Osteocyte (in vitro differentiated cells): ENCODE results near the gene CCDC187. TPM values are rescaled to one million over a fixed set of nuclear protein-coding genes. Genes with fewer than 3 reads are reported as not detected.

Source experiments
- DNase-seq: peaks from one replicate; pipeline ENCODE4 v3.0.0; 2021; ENCODE audit warnings: mixed read lengths; ENCODE audit not compliant: unreplicated experiment; ENCODE audit errors: extremely low spot score
- H3K27ac Mint-ChIP-seq: one replicate; pipeline ENCODE4 v1.8.0; 2021; ENCODE audit warnings: mild to moderate bottlenecking, mixed read lengths; ENCODE audit not compliant: unreplicated experiment
- H3K27me3 Mint-ChIP-seq: one replicate; pipeline ENCODE4 v1.8.0; 2021; ENCODE audit warnings: mixed read lengths; ENCODE audit not compliant: unreplicated experiment
- H3K36me3 Mint-ChIP-seq: one replicate; pipeline ENCODE4 v1.8.0; 2021; ENCODE audit warnings: mixed read lengths; ENCODE audit not compliant: unreplicated experiment
- H3K4me1 Mint-ChIP-seq: one replicate; pipeline ENCODE4 v1.8.0; 2021; ENCODE audit warnings: mixed read lengths; ENCODE audit not compliant: unreplicated experiment
- H3K4me3 Mint-ChIP-seq: one replicate; pipeline ENCODE4 v1.8.0; 2021; ENCODE audit warnings: mild to moderate bottlenecking, moderate library complexity, mixed read lengths; ENCODE audit not compliant: unreplicated experiment
- H3K9me3 Mint-ChIP-seq: one replicate; pipeline ENCODE4 v1.8.0; 2021; ENCODE audit warnings: mixed read lengths; ENCODE audit not compliant: unreplicated experiment
- CTCF ChIP-seq: fragments of 200-600 bp; sonication (generic); IDR thresholded peaks from 2 replicates; pipeline ENCODE4 v1.5.0; 2021; ENCODE audit warnings: antibody characterized with exemption, mild to moderate bottlenecking, moderate library complexity
- total RNA-seq: library from RNA; stranded (reverse); gene quantifications from 2 replicates; pipeline ENCODE4 v1.2.1, GENCODE V29; 2021

The CCDC187 gene
- total RNA-seq, 1 donor from 2014 or later = not detected

GRCh38 chr9:136336156-136336870 lies 32.4 kb upstream of the CCDC187 start:
- Mint-ChIP-seq H3K27me3 (no peaks in the 10 kb centered on the region), H3K36me3 (no peaks in the 10 kb centered on the region), H3K27ac (no peak overlapping the region), H3K4me3 (no peak overlapping the region), H3K9me3 (no peaks in the 10 kb centered on the region), H3K4me1 (peaks cover 7% of the 10 kb centered on the region)
- DNase-seq = no peak
- no peak for TF ChIP-seq CTCF

- DNase-seq = no peak
- Mint-ChIP-seq H3K4me3 (no peak overlapping the region), H3K27me3 (no peaks in the 10 kb centered on the region), H3K9me3 (no peaks in the 10 kb centered on the region), H3K4me1 (peaks cover 7% of the 10 kb centered on the region), H3K27ac (no peak overlapping the region), H3K36me3 (no peaks in the 10 kb centered on the region)
- TF ChIP-seq CTCF = no peak
Observed at GRCh38 chr9:136335296-136336155, 31.6 kb upstream of the CCDC187 start.

GRCh38 chr9:136334541-136334940 lies 30.6 kb upstream of the CCDC187 start:
- no peak for TF ChIP-seq CTCF
- no peaks in the 10 kb centered on the region for H3K27me3 Mint-ChIP-seq
- H3K4me3 Mint-ChIP-seq = no peak overlapping the region
- no peaks in the 10 kb centered on the region for H3K36me3 Mint-ChIP-seq
- peaks cover 5% of the 10 kb centered on the region for H3K4me1 Mint-ChIP-seq
- no peak for DNase-seq
- no peak overlapping the region for H3K27ac Mint-ChIP-seq
- H3K9me3 Mint-ChIP-seq = no peaks in the 10 kb centered on the region

GRCh38 chr9:136333486-136333885 lies 29.6 kb upstream of the CCDC187 start:
- H3K4me3 Mint-ChIP-seq = no peak overlapping the region
- H3K27ac Mint-ChIP-seq = no peak overlapping the region
- no peak for TF ChIP-seq CTCF
- H3K27me3 Mint-ChIP-seq = no peaks in the 10 kb centered on the region
- peaks cover 14% of the 10 kb centered on the region for H3K4me1 Mint-ChIP-seq
- H3K9me3 Mint-ChIP-seq = no peaks in the 10 kb centered on the region
- no peak for DNase-seq
- H3K36me3 Mint-ChIP-seq = no peaks in the 10 kb centered on the region

- no peak for DNase-seq
- no peak for TF ChIP-seq CTCF
- no peaks in the 10 kb centered on the region for H3K36me3 Mint-ChIP-seq
- no peak overlapping the region for H3K27ac Mint-ChIP-seq
- no peaks in the 10 kb centered on the region for H3K9me3 Mint-ChIP-seq
- peaks cover 18% of the 10 kb centered on the region for H3K4me1 Mint-ChIP-seq
- no peak overlapping the region for H3K4me3 Mint-ChIP-seq
- no peaks in the 10 kb centered on the region for H3K27me3 Mint-ChIP-seq
Observed at GRCh38 chr9:136333045-136333444, 29.2 kb upstream of the CCDC187 start.
